ENCODE data around the gene PRKAR1A. TPM values are rescaled to one million over a fixed set of nuclear protein-coding genes. Genes with fewer than 3 reads are reported as not detected.
A peak's percentile ranks its signal among the peaks of the same experiment; 100 is the strongest.
"Not testable (repeated sequence)": the region's sequence is repeated elsewhere in the genome, so short reads cannot be mapped to it uniquely, and the experiment has no call there.

Gene PRKAR1A
- total RNA-seq, 1 donor from 2014 or later: 389 TPM

- no peaks in the 10 kb centered on the region for H3K9me3 ChIP-seq
- H3K4me1 ChIP-seq: peaks cover 3% of the 10 kb centered on the region
- ATAC-seq (no peak), DNase-seq (no peak)
- intact Hi-C loops (cut with DNase I): no loop called here
- no peak overlapping the region for H3K4me3 ChIP-seq
- H3K27ac ChIP-seq: no peak overlapping the region
- H3K36me3 ChIP-seq: no peaks in the 10 kb centered on the region
- no peak for TF ChIP-seq CTCF (IDR thresholded peaks at IDR 0.05)
- no peaks in the 10 kb centered on the region for H3K27me3 ChIP-seq
Observed at GRCh38 chr17:68480885-68481284, 31.3 kb upstream of the PRKAR1A start.

GRCh38 chr17:68482576-68483041, 29.6 kb upstream of the PRKAR1A start:
- no peaks in the 10 kb centered on the region for H3K9me3 ChIP-seq

GRCh38 chr17:68484458-68484857, 27.8 kb upstream of the PRKAR1A start:
- Histone ChIP-seq H3K27ac (no peak overlapping the region), H3K9me3 (no peaks in the 10 kb centered on the region), H3K4me1 (peaks cover 5% of the 10 kb centered on the region), H3K4me3 (no peak overlapping the region), H3K36me3 (no peaks in the 10 kb centered on the region), H3K27me3 (no peaks in the 10 kb centered on the region)
- DNase-seq: no peak
- intact Hi-C loops (cut with DNase I): no loop called here
- TF ChIP-seq CTCF (IDR thresholded peaks at IDR 0.05): no peak
- ATAC-seq: no peak

More at GRCh38 chr17:68482576-68483041, 29.6 kb upstream of the PRKAR1A start:
- H3K27ac ChIP-seq: no peak overlapping the region
- intact Hi-C loops (cut with DNase I): no loop called here
- no peak overlapping the region for H3K4me3 ChIP-seq
- H3K27me3 ChIP-seq: no peaks in the 10 kb centered on the region
- ATAC-seq (no peak), DNase-seq (no peak)
- no peaks in the 10 kb centered on the region for H3K36me3 ChIP-seq
- H3K4me1 ChIP-seq: peaks cover 5% of the 10 kb centered on the region
- TF ChIP-seq CTCF (IDR thresholded peaks at IDR 0.05): no peak

GRCh38 chr17:68489919-68490318, 22.3 kb upstream of the PRKAR1A start:
- Histone ChIP-seq H3K27me3 (no peaks in the 10 kb centered on the region), H3K36me3 (no peaks in the 10 kb centered on the region), H3K4me3 (no peak overlapping the region), H3K27ac (no peak overlapping the region), H3K4me1 (peaks cover 27% of the 10 kb centered on the region), H3K9me3 (no peaks in the 10 kb centered on the region)
- DNase-seq (no peak), ATAC-seq (no peak)
- intact Hi-C loops (cut with DNase I): no loop called here
- TF ChIP-seq CTCF (IDR thresholded peaks at IDR 0.05): no peak

- no peaks in the 10 kb centered on the region for H3K9me3 ChIP-seq
- H3K4me3 ChIP-seq: peak overlapping the region; percentile 6
- intact Hi-C loops (cut with DNase I): no loop called here
- TF ChIP-seq CTCF (IDR thresholded peaks at IDR 0.05): no peak
- ATAC-seq (peak; percentile 93), DNase-seq (peak; percentile 63)
- H3K36me3 ChIP-seq: no peaks in the 10 kb centered on the region
- peaks cover 23% of the 10 kb centered on the region for H3K4me1 ChIP-seq
- H3K27me3 ChIP-seq: no peaks in the 10 kb centered on the region
- peak overlapping the region; percentile 69 for H3K27ac ChIP-seq
Observed at GRCh38 chr17:68491381-68492231, 20.6 kb upstream of the PRKAR1A start.

- intact Hi-C loops (cut with DNase I); H3K36me3 ChIP-seq; H3K9me3 ChIP-seq; H3K27me3 ChIP-seq; DNase-seq: not testable (repeated sequence)
- Histone ChIP-seq H3K4me1 (peaks cover 25% of the 10 kb centered on the region), H3K27ac (peak overlapping the region; percentile 69), H3K4me3 (peak overlapping the region; percentile 6)
- ATAC-seq: peak; percentile 61
Observed at GRCh38 chr17:68492394-68493054, 19.7 kb upstream of the PRKAR1A start.
